Ishikawa (cell line): ENCODE measurements around the gene BIRC7.

Source experiments
- CEBPB ChIP-seq: IDR thresholded peaks from 2 replicates; pipeline ENCODE4 v1.6.1; 2012
- CREB1 ChIP-seq: IDR thresholded peaks from 2 replicates; pipeline ENCODE4 v1.6.1; 2012; ENCODE audit warnings: low read depth
- EGR1 ChIP-seq: IDR thresholded peaks from 2 replicates; pipeline ENCODE4 v1.6.1; 2012
- EP300 ChIP-seq: IDR thresholded peaks from 2 replicates; pipeline ENCODE4 v1.6.1; 2012; ENCODE audit warnings: borderline replicate concordance
- FOXM1 ChIP-seq: IDR thresholded peaks from 2 replicates; pipeline ENCODE4 v1.6.1; 2012; ENCODE audit warnings: low read depth, borderline replicate concordance
- MAX ChIP-seq: IDR thresholded peaks from 2 replicates; pipeline ENCODE4 v1.6.1; 2012
- NFIC ChIP-seq: IDR thresholded peaks from 2 replicates; pipeline ENCODE4 v1.6.1; 2012
- RAD21 ChIP-seq: IDR thresholded peaks from 2 replicates; pipeline ENCODE4 v1.6.1; 2012; ENCODE audit warnings: low read depth
- REST ChIP-seq: IDR thresholded peaks from 2 replicates; pipeline ENCODE4 v1.6.1; 2012; ENCODE audit warnings: low read depth, mild to moderate bottlenecking
- TAF1 ChIP-seq: IDR thresholded peaks from 2 replicates; pipeline ENCODE4 v1.6.1; 2012; ENCODE audit warnings: low read depth, mild to moderate bottlenecking
- TCF12 ChIP-seq: IDR thresholded peaks from 2 replicates; pipeline ENCODE4 v1.6.1; 2012; ENCODE audit warnings: low read depth
- TEAD4 ChIP-seq: IDR thresholded peaks from 2 replicates; pipeline ENCODE4 v1.6.1; 2012
- YY1 ChIP-seq: IDR thresholded peaks from 2 replicates; pipeline ENCODE4 v1.6.1; 2012; ENCODE audit warnings: low read depth
- ZBTB7A ChIP-seq: IDR thresholded peaks from 2 replicates; pipeline ENCODE4 v1.6.1; 2012; ENCODE audit warnings: low read depth
- TF ChIP-seq, protein P1 (sequence below): IDR thresholded peaks from 2 replicates; pipeline ENCODE4 v1.6.1; 2012

BIRC7 gene

DNA sequence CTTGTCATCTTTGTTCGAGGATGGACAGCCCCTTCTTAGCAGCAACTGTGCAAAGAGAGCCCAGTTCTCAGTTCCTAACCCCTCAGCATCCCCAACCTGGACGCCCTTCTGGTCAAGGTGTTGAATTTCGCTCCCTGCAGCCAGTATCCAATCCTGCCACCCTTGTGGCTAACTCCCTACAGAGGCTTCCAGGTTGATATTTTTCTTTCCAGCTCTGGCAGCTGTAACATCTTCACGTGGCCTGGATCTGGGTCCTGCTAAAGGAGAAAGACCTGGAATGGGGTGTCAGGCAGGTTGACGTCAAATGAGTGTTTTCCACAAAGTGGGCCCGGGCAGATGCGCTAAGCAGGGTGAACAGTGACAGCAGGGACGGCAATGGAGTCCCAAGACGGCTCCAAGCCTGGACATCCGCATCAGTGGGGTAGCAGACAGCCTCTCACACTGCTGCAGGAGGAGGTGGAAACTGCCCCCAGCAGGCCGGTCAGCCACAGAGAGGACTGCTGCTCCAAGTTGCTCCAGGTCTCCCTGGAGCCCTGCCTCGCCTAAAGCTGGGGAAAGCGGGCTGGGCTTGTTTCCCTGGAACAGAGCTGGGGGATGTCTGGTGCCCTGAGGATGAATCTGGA lies 18.7 kb upstream of the BIRC7 start:
- no peak for TF ChIP-seq ZBTB7A

DNA sequence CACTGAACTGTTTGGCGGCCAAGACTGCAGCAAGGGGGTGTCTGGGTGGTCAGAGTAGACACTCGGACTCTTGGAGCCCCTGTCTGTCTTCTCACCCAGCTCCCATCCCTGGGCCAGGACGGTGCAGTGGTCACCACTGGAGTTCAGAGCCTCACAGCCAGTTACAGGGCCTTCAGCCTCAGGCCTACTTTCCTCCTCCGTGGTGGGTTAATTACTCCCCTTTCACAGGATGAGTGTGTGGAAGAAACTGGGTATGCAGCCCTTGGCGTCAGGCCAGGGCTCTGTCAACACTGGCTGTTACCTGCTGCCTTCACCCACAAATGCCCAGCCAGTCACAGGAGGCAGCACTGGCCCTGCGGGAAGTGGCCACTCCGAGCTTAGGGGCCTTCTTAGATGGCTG lies 18.0 kb upstream of the BIRC7 start:
- TF ChIP-seq, protein P1, sequence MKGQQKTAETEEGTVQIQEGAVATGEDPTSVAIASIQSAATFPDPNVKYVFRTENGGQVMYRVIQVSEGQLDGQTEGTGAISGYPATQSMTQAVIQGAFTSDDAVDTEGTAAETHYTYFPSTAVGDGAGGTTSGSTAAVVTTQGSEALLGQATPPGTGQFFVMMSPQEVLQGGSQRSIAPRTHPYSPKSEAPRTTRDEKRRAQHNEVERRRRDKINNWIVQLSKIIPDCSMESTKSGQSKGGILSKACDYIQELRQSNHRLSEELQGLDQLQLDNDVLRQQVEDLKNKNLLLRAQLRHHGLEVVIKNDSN = no peak
- TF ChIP-seq YY1 (no peak), ZBTB7A (no peak), CREB1 (no peak), FOXM1 (no peak), NFIC (no peak), EP300 (no peak), TAF1 (no peak), TCF12 (no peak), CEBPB (no peak), EGR1 (no peak), TEAD4 (no peak), RAD21 (no peak), REST (no peak), MAX (no peak)

GRCh38 chr20:63218701-63219446 lies 16.8 kb upstream of the BIRC7 start:
- TF ChIP-seq RAD21 = no peak
- TF ChIP-seq EP300 = no peak
- TF ChIP-seq FOXM1 = no peak
- TF ChIP-seq, protein P1 = no peak
- no peak for TF ChIP-seq TCF12
- TF ChIP-seq TEAD4 = no peak
- no peak for TF ChIP-seq YY1
- no peak for TF ChIP-seq ZBTB7A
- TF ChIP-seq EGR1 = no peak
- no peak for TF ChIP-seq MAX
- no peak for TF ChIP-seq CREB1
- no peak for TF ChIP-seq CEBPB

GRCh38 chr20:63219447-63219821 lies 16.3 kb upstream of the BIRC7 start:
- no peak for TF ChIP-seq EGR1
- TF ChIP-seq, protein P1 = no peak
- TF ChIP-seq TCF12 = no peak
- no peak for TF ChIP-seq FOXM1

DNA sequence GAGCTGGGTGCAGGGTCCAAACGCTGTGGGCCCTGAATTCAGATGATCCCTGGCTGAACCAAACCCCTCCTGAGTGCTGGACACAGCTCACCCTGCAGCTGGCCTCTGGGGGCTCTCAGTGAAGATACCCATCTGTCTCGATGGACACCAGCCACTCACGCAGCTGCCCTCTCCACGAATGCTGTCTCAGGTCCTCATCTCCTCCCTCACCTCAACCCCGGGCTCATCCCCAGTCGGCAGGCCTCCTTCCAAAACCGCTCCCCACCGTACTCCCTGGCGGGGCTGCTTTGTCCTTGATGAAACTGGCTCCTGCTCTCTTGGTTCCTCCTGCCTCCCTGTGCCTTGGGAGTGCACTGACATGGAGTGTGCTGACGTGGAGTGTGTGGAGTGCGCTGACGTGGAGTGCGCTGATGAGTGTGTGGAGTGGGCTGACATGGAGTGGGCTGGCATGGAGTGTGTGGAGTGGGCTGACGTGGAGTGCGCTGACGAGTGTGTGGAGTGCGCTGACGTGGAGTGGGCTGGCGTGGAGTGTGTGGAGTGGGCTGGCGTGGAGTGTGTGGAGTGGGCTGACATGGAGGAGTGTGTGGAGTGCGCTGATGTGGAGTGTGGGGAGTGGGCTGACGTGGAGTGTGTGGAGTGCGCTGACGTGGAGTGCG lies 15.7 kb upstream of the BIRC7 start:
- TF ChIP-seq MAX (no peak), NFIC (no peak), FOXM1 (no peak), TAF1 (no peak), TCF12 (no peak), TEAD4 (no peak), RAD21 (no peak), EGR1 (no peak), ZBTB7A (no peak), YY1 (no peak), CREB1 (no peak), EP300 (no peak), CEBPB (no peak), REST (no peak)
- TF ChIP-seq, protein P1 = no peak
